Astrocyte (in vitro differentiated cells and primary cell): Measurements from ENCODE around the gene IL27RA. TPM values are rescaled to one million over a fixed set of nuclear protein-coding genes. Genes with fewer than 3 reads are reported as not detected.
"Not testable (repeated sequence)": the region's sequence is repeated elsewhere in the genome, so short reads cannot be mapped to it uniquely, and the experiment has no call there.

Source experiments
- DNase-seq: peaks from one replicate; pipeline ENCODE4 v3.0.0-alpha.2; 2010; ENCODE audit warnings: low read depth
- FAIRE-seq: peaks from 2 replicates; lab custom pipeline; 2011; peaks lifted over from hg19 to GRCh38; lab: Jason Lieb, UNC
- H2AFZ ChIP-seq: 2 replicates; pipeline ENCODE4 v1.6.0; 2012; ENCODE audit warnings: low read depth, low read length, inconsistent platforms
- H3K27ac ChIP-seq: 2 replicates; pipeline ENCODE4 v1.5.1; 2011; ENCODE audit warnings: low read depth, low read length, inconsistent platforms
- H3K27me3 ChIP-seq: 2 replicates; pipeline ENCODE4 v1.6.0; 2011; ENCODE audit warnings: low read length, inconsistent platforms; ENCODE audit not compliant: insufficient read depth
- H3K36me3 ChIP-seq: 2 replicates; pipeline ENCODE4 v1.5.1; 2011; ENCODE audit warnings: low read length, inconsistent platforms; ENCODE audit not compliant: insufficient read depth
- H3K4me1 ChIP-seq: 2 replicates; pipeline ENCODE4 v1.5.1; 2011; ENCODE audit warnings: low read length, inconsistent platforms; ENCODE audit not compliant: insufficient read depth
- H3K4me2 ChIP-seq: 2 replicates; pipeline ENCODE4 v1.6.0; 2012; ENCODE audit warnings: low read length, inconsistent platforms
- H3K4me3 ChIP-seq: 2 replicates; pipeline ENCODE4 v1.5.1; 2011; ENCODE audit warnings: low read depth, mild to moderate bottlenecking, low read length, inconsistent platforms; ENCODE audit not compliant: insufficient read depth
- H3K79me2 ChIP-seq: 2 replicates; pipeline ENCODE4 v1.6.0; 2012; ENCODE audit warnings: mild to moderate bottlenecking, low read length, inconsistent platforms; ENCODE audit not compliant: insufficient read depth
- H3K9ac ChIP-seq: 2 replicates; pipeline ENCODE4 v1.6.0; 2012; ENCODE audit warnings: mild to moderate bottlenecking, low read length, inconsistent platforms
- H3K9me3 ChIP-seq: 2 replicates; pipeline ENCODE4 v1.5.1; 2012; ENCODE audit warnings: low read depth, mild to moderate bottlenecking, low read length, inconsistent platforms; ENCODE audit not compliant: insufficient read depth
- H4K20me1 ChIP-seq: 2 replicates; pipeline ENCODE4 v1.6.0; 2012; ENCODE audit warnings: low read length, inconsistent platforms; ENCODE audit not compliant: insufficient read depth
- H3K27ac Mint-ChIP-seq: one replicate; pipeline ENCODE4 v1.8.0; 2021; ENCODE audit warnings: mild to moderate bottlenecking, mixed read lengths; ENCODE audit not compliant: unreplicated experiment
- H3K27me3 Mint-ChIP-seq: one replicate; pipeline ENCODE4 v1.8.0; 2021; ENCODE audit warnings: low read depth, mixed read lengths; ENCODE audit not compliant: unreplicated experiment
- H3K36me3 Mint-ChIP-seq: one replicate; pipeline ENCODE4 v1.8.0; 2021; ENCODE audit warnings: low read depth, mixed read lengths; ENCODE audit not compliant: unreplicated experiment
- H3K4me1 Mint-ChIP-seq: one replicate; pipeline ENCODE4 v1.8.0; 2021; ENCODE audit warnings: low read depth, mixed read lengths; ENCODE audit not compliant: unreplicated experiment
- H3K4me3 Mint-ChIP-seq: one replicate; pipeline ENCODE4 v1.8.0; 2021; ENCODE audit warnings: mild to moderate bottlenecking, moderate library complexity, mixed read lengths; ENCODE audit not compliant: unreplicated experiment
- H3K9me3 Mint-ChIP-seq: one replicate; pipeline ENCODE4 v1.8.0; 2021; ENCODE audit warnings: mild to moderate bottlenecking, mixed read lengths; ENCODE audit not compliant: unreplicated experiment
- EZH2 ChIP-seq: IDR thresholded peaks from 2 replicates; pipeline ENCODE4 v1.6.1; 2012; ENCODE audit warnings: mild to moderate bottlenecking, low read length, inconsistent platforms; ENCODE audit not compliant: insufficient read depth
- total RNA-seq: library from RNA; stranded (reverse); gene quantifications from 2 replicates; pipeline ENCODE4 v1.2.1, GENCODE V29; 2021
- TF ChIP-seq, protein P1 (sequence below): IDR thresholded peaks from 2 replicates; pipeline ENCODE4 v1.5.1; 2011; ENCODE audit warnings: low read depth, mild to moderate bottlenecking, inconsistent platforms, low read length, moderate library complexity; ENCODE audit not compliant: insufficient read depth

IL27RA gene
- total RNA-seq, 1 donor from 2014 or later: 5.7 TPM

GRCh38 chr19:14021474-14021873 lies 10.1 kb upstream of the IL27RA start:
- H3K9me3 ChIP-seq: no peaks in the 10 kb centered on the region
- no peak overlapping the region for H3K4me3 ChIP-seq
- no peak overlapping the region for H2AFZ ChIP-seq
- no peak overlapping the region for H3K27ac ChIP-seq
- H3K36me3 Mint-ChIP-seq: no peaks in the 10 kb centered on the region
- no peak overlapping the region for H3K4me3 Mint-ChIP-seq
- H3K4me1 ChIP-seq: peaks cover 5% of the 10 kb centered on the region
- no peaks in the 10 kb centered on the region for H4K20me1 ChIP-seq
- H3K36me3 ChIP-seq: no peaks in the 10 kb centered on the region
- H3K4me2 ChIP-seq: no peak overlapping the region
- no peak for TF ChIP-seq EZH2
- TF ChIP-seq, protein P1, sequence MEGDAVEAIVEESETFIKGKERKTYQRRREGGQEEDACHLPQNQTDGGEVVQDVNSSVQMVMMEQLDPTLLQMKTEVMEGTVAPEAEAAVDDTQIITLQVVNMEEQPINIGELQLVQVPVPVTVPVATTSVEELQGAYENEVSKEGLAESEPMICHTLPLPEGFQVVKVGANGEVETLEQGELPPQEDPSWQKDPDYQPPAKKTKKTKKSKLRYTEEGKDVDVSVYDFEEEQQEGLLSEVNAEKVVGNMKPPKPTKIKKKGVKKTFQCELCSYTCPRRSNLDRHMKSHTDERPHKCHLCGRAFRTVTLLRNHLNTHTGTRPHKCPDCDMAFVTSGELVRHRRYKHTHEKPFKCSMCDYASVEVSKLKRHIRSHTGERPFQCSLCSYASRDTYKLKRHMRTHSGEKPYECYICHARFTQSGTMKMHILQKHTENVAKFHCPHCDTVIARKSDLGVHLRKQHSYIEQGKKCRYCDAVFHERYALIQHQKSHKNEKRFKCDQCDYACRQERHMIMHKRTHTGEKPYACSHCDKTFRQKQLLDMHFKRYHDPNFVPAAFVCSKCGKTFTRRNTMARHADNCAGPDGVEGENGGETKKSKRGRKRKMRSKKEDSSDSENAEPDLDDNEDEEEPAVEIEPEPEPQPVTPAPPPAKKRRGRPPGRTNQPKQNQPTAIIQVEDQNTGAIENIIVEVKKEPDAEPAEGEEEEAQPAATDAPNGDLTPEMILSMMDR: no peak
- H3K4me1 Mint-ChIP-seq: peaks cover 4% of the 10 kb centered on the region
- H3K27me3 Mint-ChIP-seq: no peaks in the 10 kb centered on the region
- no peaks in the 10 kb centered on the region for H3K79me2 ChIP-seq
- no peak overlapping the region for H3K27ac Mint-ChIP-seq
- no peaks in the 10 kb centered on the region for H3K9me3 Mint-ChIP-seq
- no peak for DNase-seq
- H3K27me3 ChIP-seq: no peaks in the 10 kb centered on the region
- FAIRE-seq: no peak
- no peak overlapping the region for H3K9ac ChIP-seq

- no peaks in the 10 kb centered on the region for H3K79me2 ChIP-seq
- Mint-ChIP-seq H3K4me1 (peaks cover 4% of the 10 kb centered on the region), H3K36me3 (no peaks in the 10 kb centered on the region), H3K27ac (no peak overlapping the region), H3K9me3 (no peaks in the 10 kb centered on the region), H3K4me3 (no peak overlapping the region), H3K27me3 (no peaks in the 10 kb centered on the region)
- H2AFZ ChIP-seq: no peak overlapping the region
- H3K9me3 ChIP-seq: no peaks in the 10 kb centered on the region
- TF ChIP-seq, protein P1: no peak
- TF ChIP-seq EZH2: no peak
- FAIRE-seq (no peak), DNase-seq (peak; percentile 64)
- no peaks in the 10 kb centered on the region for H3K27me3 ChIP-seq
- peaks cover 5% of the 10 kb centered on the region for H3K4me1 ChIP-seq
- H3K4me2 ChIP-seq: no peak overlapping the region
- H3K4me3 ChIP-seq: no peak overlapping the region
- no peaks in the 10 kb centered on the region for H3K36me3 ChIP-seq
- no peaks in the 10 kb centered on the region for H4K20me1 ChIP-seq
- H3K27ac ChIP-seq: no peak overlapping the region
- no peak overlapping the region for H3K9ac ChIP-seq
Observed at GRCh38 chr19:14022469-14022868, 9.1 kb upstream of the IL27RA start.

GRCh38 chr19:14023404-14024235 lies 7.9 kb upstream of the IL27RA start:
- no peak overlapping the region for H3K27ac ChIP-seq
- Mint-ChIP-seq H3K4me3 (no peak overlapping the region), H3K36me3 (no peaks in the 10 kb centered on the region), H3K4me1 (peaks cover 4% of the 10 kb centered on the region), H3K27ac (no peak overlapping the region), H3K27me3 (peaks cover 6% of the 10 kb centered on the region), H3K9me3 (no peaks in the 10 kb centered on the region)
- no peak overlapping the region for H3K4me3 ChIP-seq
- TF ChIP-seq, protein P1: peak; percentile 48
- no peak for TF ChIP-seq EZH2
- no peaks in the 10 kb centered on the region for H3K27me3 ChIP-seq
- H3K4me2 ChIP-seq: no peak overlapping the region
- H2AFZ ChIP-seq: peak overlapping the region; percentile 82
- H3K9ac ChIP-seq: no peak overlapping the region
- peaks cover 5% of the 10 kb centered on the region for H3K4me1 ChIP-seq
- H4K20me1 ChIP-seq: no peaks in the 10 kb centered on the region
- FAIRE-seq (no peak), DNase-seq (peak; percentile 25)
- H3K79me2 ChIP-seq: no peaks in the 10 kb centered on the region
- H3K36me3 ChIP-seq: no peaks in the 10 kb centered on the region
- no peaks in the 10 kb centered on the region for H3K9me3 ChIP-seq

- H3K27me3 ChIP-seq, H3K36me3 Mint-ChIP-seq, H3K27ac Mint-ChIP-seq, H3K4me1 Mint-ChIP-seq, H3K27ac ChIP-seq, DNase-seq, H3K4me3 Mint-ChIP-seq, H3K9me3 ChIP-seq, H3K4me2 ChIP-seq, H3K4me3 ChIP-seq, H2AFZ ChIP-seq, H3K9ac ChIP-seq, H3K36me3 ChIP-seq, H3K79me2 ChIP-seq, FAIRE-seq, H4K20me1 ChIP-seq, H3K9me3 Mint-ChIP-seq, H3K4me1 ChIP-seq: not testable (repeated sequence)
- H3K27me3 Mint-ChIP-seq: peaks cover 16% of the 10 kb centered on the region
Observed at GRCh38 chr19:14026652-14027192, 4.8 kb upstream of the IL27RA start.
